NCI-H524 treated with DMSO at 0.1 percent for 48 hours (cell line): ENCODE measurements around the gene TRAPPC6A.

Source experiments
- DNase-seq: peaks from one replicate; lab custom pipeline; 2025; lab: John Stamatoyannopoulos, UW

TRAPPC6A gene

GRCh38 chr19:45163751-45164460 lies 14.1 kb downstream of the TRAPPC6A start:
- DNase-seq: no peak

GRCh38 chr19:45163156-45163555 lies 14.9 kb downstream of the TRAPPC6A start:
- DNase-seq: no peak

- no peak for DNase-seq
These were observed 15.4 kb downstream of the TRAPPC6A start for GRCh38 chr19:45162608-45163143.

- no peak for DNase-seq
These were observed 16.1 kb downstream of the TRAPPC6A start for GRCh38 chr19:45161738-45162607.

- no peak for DNase-seq
These were observed 16.9 kb downstream of the TRAPPC6A start, which contains the start of gene NKPD1 for GRCh38 chr19:45160870-45161737. Gene NKPD1 (minus strand): TSS chr19:45160982. CDS start chr19:45160150, 832 bp downstream.

GRCh38 chr19:45159971-45160324 lies 18.1 kb downstream of the TRAPPC6A start:
- no peak for DNase-seq

GRCh38 chr19:45159210-45159970 lies 18.6 kb downstream of the TRAPPC6A start:
- no peak for DNase-seq

GRCh38 chr19:45158503-45159209 lies 19.4 kb downstream of the TRAPPC6A start:
- no peak for DNase-seq

GRCh38 chr19:45156751-45157150 lies 21.3 kb downstream of the TRAPPC6A start:
- DNase-seq: no peak

GRCh38 chr19:45156011-45156630 lies 21.9 kb downstream of the TRAPPC6A start:
- no peak for DNase-seq

- DNase-seq: no peak
These were observed 23.8 kb downstream of the TRAPPC6A start for GRCh38 chr19:45154064-45154827.

- DNase-seq: no peak
These were observed 24.5 kb downstream of the TRAPPC6A start for GRCh38 chr19:45153339-45154063.

- DNase-seq: no peak
These were observed 25.3 kb downstream of the TRAPPC6A start for GRCh38 chr19:45152504-45153338.

GRCh38 chr19:45151821-45152503 lies 26.1 kb downstream of the TRAPPC6A start:
- DNase-seq: no peak

- DNase-seq: no peak
These were observed 26.7 kb downstream of the TRAPPC6A start for GRCh38 chr19:45151320-45151719.

- DNase-seq: no peak
These were observed 27.2 kb downstream of the TRAPPC6A start for GRCh38 chr19:45150751-45151281.

- DNase-seq: no peak
These were observed 27.9 kb downstream of the TRAPPC6A start for GRCh38 chr19:45150180-45150579.
